BLaER1 (cell line): ENCODE data around the gene RASAL2.

Experiments
- H3K27ac ChIP-seq: shearing (Covaris generic); formaldehyde crosslinking; 2 replicates; pipeline ENCODE4 v1.8.1; 2022
- H3K27me3 ChIP-seq: shearing (Covaris generic); formaldehyde crosslinking; 2 replicates; pipeline ENCODE4 v1.8.1; 2022
- H3K36me3 ChIP-seq: shearing (Covaris generic); formaldehyde crosslinking; 2 replicates; pipeline ENCODE4 v1.8.1; 2022
- H3K4me1 ChIP-seq: shearing (Covaris generic); formaldehyde crosslinking; 2 replicates; pipeline ENCODE4 v1.8.1; 2022
- H3K4me2 ChIP-seq: shearing (Covaris generic); formaldehyde crosslinking; 2 replicates; pipeline ENCODE4 v1.8.1; 2022
- H3K4me3 ChIP-seq: shearing (Covaris generic); formaldehyde crosslinking; 2 replicates; pipeline ENCODE4 v1.8.1; 2022
- H3K9ac ChIP-seq: shearing (Covaris generic); formaldehyde crosslinking; 2 replicates; pipeline ENCODE4 v1.8.1; 2022
- H3K9me3 ChIP-seq: shearing (Covaris generic); formaldehyde crosslinking; 2 replicates; pipeline ENCODE4 v1.8.1; 2022
- H4K20me1 ChIP-seq: shearing (Covaris generic); formaldehyde crosslinking; 2 replicates; pipeline ENCODE4 v1.8.1; 2022
- Cebpa-rat ChIP-seq: shearing (Covaris generic); IDR thresholded peaks from 2 replicates; pipeline ENCODE4 v1.8.1; 2022

RASAL2 gene

DNA sequence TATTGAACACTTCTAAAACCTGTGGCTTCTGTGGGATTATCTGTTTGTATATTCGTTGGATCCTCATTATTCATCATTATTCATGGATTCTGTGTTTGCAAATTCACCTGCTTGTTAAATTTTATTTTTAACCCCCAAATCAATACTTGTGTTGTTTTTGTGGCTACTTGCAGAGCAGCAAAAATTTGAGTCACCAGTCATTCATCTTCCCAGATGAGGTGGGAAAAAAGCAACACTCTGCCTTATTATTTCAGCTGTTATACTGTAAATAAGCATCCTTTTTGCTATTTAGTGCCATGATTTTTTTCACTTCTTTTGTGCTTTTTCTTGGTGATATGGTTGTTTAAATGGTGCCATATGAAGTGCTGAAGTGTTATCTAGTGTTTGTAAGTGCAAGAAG is 56.7 kb downstream of the RASAL2 start:
- no peak overlapping the region for H3K9ac ChIP-seq
- no peaks in the 10 kb centered on the region for H4K20me1 ChIP-seq
- H3K36me3 ChIP-seq: no peaks in the 10 kb centered on the region
- H3K4me3 ChIP-seq: no peak overlapping the region
- no peak overlapping the region for H3K4me2 ChIP-seq
- no peaks in the 10 kb centered on the region for H3K27me3 ChIP-seq
- no peaks in the 10 kb centered on the region for H3K4me1 ChIP-seq
- no peak overlapping the region for H3K27ac ChIP-seq
- no peak for TF ChIP-seq Cebpa-rat
- no peaks in the 10 kb centered on the region for H3K9me3 ChIP-seq

DNA sequence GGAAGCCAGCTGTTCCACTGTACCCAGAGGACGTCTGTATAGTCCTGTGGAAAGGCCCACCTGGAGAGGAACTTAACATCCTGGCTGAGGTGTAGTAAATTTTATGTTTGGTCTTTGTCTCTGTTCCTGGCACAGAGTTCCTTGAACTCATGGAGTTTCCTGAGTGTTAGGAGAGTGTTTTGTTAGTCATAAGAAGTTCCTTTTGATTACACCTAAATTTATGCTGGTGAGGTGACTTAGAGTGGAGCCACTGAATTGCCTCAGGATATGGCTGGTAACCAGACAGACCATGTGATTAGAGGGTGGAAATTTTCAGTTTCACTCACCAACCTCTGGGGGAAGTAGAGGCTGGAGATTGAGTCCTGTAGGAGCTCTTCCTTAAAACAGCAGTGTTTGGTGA is 57.9 kb downstream of the RASAL2 start:
- H3K4me2 ChIP-seq: no peak overlapping the region
- no peaks in the 10 kb centered on the region for H3K9me3 ChIP-seq
- H3K27me3 ChIP-seq: no peaks in the 10 kb centered on the region
- no peaks in the 10 kb centered on the region for H3K36me3 ChIP-seq
- H4K20me1 ChIP-seq: no peaks in the 10 kb centered on the region
- no peaks in the 10 kb centered on the region for H3K4me1 ChIP-seq
- H3K4me3 ChIP-seq: no peak overlapping the region
- no peak overlapping the region for H3K9ac ChIP-seq
- no peak for TF ChIP-seq Cebpa-rat
- no peak overlapping the region for H3K27ac ChIP-seq

DNA sequence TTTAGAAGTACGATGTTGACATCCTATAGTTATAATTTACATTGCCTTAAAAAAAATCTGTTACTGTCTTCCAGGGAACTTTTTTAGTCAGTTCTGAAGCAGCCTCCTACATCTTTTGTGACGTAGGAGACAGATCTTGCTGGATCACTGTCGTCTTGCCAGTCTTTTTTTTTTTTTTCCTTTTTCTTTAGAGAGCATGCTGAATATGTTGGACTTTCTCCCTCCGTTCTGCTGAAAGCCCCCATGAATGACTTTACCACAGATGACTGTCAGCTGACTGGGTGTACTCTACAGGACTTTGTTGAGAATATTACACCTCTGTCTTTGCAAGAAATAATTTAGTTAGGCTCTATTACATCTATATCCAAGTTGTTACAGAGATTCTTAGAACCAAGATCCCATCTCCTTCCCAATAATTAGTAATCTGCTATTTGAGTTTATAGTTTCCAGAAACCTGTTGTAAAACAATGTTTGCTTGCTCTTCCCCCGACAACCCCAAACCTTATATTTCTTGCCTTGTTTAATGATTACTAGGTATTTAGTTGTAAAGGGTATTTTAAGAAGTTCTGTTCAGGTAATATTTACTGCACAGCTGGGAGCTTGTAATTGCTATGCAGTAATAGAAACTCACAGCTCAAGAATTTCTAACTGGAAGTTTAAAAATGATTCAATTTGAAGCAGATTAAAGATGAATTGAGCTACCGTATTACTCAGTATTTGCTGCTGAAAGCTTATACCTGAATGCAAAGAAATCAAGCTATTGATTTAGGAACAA is 61.8 kb downstream of the RASAL2 start:
- Histone ChIP-seq H3K9ac (no peak overlapping the region), H3K27me3 (no peaks in the 10 kb centered on the region), H3K27ac (no peak overlapping the region), H3K9me3 (no peaks in the 10 kb centered on the region), H3K4me3 (no peak overlapping the region), H3K4me1 (no peaks in the 10 kb centered on the region), H3K4me2 (no peak overlapping the region), H4K20me1 (no peaks in the 10 kb centered on the region), H3K36me3 (no peaks in the 10 kb centered on the region)
- TF ChIP-seq Cebpa-rat: no peak

DNA sequence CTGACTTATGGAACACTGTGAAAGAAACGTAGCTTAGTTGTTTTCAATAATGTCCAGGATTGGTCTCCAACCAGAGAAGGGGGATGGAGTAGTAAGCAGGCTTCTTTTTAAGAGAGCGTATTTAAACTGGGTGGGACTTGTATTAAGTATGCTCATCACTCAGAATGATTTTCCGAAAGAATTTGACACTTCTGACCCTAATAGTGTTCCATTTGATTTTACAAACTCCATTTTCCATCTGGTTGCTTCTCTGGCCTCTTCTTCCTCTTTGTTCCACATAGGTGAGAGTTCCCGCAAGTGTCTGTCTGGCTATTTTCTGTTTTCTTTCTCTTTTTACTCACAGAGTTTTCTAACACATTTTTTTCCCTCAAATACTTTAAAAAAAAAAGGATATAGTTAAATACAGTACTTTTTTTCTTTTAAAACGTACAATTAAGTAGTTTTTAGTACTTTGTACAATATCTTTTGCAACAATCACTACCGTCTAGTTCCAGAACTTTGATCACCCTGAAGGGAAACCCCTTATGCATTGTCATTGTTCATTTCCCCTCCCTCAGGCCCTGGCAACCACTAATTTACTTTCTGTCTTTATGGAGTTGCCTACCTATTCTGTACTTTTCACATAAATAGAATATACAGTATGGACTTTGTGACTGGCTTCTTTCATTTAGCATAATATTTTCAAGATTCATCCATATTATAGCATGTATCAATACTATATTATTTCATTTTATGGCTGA is 67.0 kb downstream of the RASAL2 start:
- H3K4me1 ChIP-seq: peaks cover 3% of the 10 kb centered on the region
- no peaks in the 10 kb centered on the region for H3K9me3 ChIP-seq
- H3K27ac ChIP-seq: no peak overlapping the region
- H3K4me2 ChIP-seq: no peak overlapping the region
- no peaks in the 10 kb centered on the region for H4K20me1 ChIP-seq
- no peak for TF ChIP-seq Cebpa-rat
- no peak overlapping the region for H3K4me3 ChIP-seq
- H3K9ac ChIP-seq: no peak overlapping the region
- no peaks in the 10 kb centered on the region for H3K27me3 ChIP-seq
- no peaks in the 10 kb centered on the region for H3K36me3 ChIP-seq

DNA sequence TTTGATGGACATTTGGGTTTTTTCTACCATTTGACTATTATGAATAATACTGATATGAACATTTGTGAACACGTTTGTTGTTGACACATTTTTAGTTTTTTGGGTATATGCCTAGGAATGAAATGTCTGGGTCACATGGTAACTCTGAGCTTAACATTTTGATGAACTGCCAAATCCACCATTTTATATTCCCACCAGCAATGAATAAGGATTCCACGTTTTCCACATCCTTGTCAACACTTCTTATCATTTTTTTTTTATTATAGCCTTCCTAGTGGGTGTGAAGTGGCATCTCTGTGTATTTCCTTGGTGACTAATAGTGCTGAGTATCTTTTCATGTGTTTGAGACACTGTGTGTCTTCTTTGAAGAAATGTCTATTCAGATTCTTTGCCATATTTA is 67.6 kb downstream of the RASAL2 start:
- H3K4me3 ChIP-seq: no peak overlapping the region
- H3K27ac ChIP-seq: no peak overlapping the region
- no peaks in the 10 kb centered on the region for H3K36me3 ChIP-seq
- H4K20me1 ChIP-seq: no peaks in the 10 kb centered on the region
- no peak overlapping the region for H3K4me2 ChIP-seq
- no peak for TF ChIP-seq Cebpa-rat
- no peaks in the 10 kb centered on the region for H3K9me3 ChIP-seq
- no peaks in the 10 kb centered on the region for H3K27me3 ChIP-seq
- H3K9ac ChIP-seq: no peak overlapping the region
- H3K4me1 ChIP-seq: peaks cover 9% of the 10 kb centered on the region

DNA sequence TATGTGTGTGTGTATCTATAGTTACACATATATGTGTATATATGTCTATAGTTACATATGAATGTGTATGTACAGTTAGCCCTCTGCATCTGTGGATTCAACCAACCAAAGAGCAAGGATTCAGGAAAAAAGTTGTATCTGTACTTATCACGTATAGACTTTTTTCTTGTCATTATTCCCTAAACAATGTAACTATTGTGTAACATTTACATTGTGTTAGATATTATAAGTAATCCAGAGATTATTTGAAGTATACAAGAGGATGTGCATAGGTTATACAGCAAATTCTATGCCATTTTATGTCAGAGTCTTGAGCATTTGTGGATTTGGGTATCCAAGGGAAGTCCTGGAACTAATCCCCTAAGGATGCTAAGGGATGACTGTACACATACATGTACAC is 71.3 kb downstream of the RASAL2 start:
- no peaks in the 10 kb centered on the region for H3K36me3 ChIP-seq
- H3K9me3 ChIP-seq: no peaks in the 10 kb centered on the region
- peaks cover 9% of the 10 kb centered on the region for H3K4me1 ChIP-seq
- no peak for TF ChIP-seq Cebpa-rat
- H3K4me3 ChIP-seq: no peak overlapping the region
- no peak overlapping the region for H3K4me2 ChIP-seq
- no peaks in the 10 kb centered on the region for H3K27me3 ChIP-seq
- no peak overlapping the region for H3K9ac ChIP-seq
- no peaks in the 10 kb centered on the region for H4K20me1 ChIP-seq
- no peak overlapping the region for H3K27ac ChIP-seq

DNA sequence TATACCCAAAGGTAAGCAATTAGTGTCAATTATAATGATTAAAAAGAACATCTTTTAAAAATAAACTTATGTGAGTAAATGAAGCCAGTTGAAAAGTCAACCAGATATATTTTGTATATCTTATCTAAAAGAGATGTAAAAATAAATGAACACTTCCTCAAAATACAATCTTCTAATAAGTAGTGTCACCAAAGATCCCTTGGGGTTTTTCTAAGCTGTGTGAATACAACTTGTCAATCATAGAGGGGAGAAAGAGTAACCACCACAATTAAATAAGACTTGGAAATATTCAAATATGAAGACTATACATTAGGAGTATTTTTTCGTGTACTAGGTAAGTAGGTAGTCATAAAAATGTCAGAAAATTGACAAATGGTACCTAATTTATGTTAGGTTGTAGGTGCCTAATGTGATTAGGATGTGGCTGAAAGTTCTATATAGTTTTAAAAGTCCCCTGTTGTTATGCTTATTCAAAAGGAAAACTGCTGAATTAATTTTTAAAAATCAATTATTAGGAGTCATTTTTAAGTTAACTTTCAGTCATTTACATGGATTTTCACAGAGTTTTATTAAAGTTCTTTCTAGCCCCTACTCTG is 72.6 kb downstream of the RASAL2 start:
- H3K27me3 ChIP-seq: no peaks in the 10 kb centered on the region
- H3K4me2 ChIP-seq: no peak overlapping the region
- no peak overlapping the region for H3K27ac ChIP-seq
- no peak for TF ChIP-seq Cebpa-rat
- peaks cover 9% of the 10 kb centered on the region for H3K4me1 ChIP-seq
- H4K20me1 ChIP-seq: no peaks in the 10 kb centered on the region
- no peaks in the 10 kb centered on the region for H3K36me3 ChIP-seq
- no peak overlapping the region for H3K9ac ChIP-seq
- H3K9me3 ChIP-seq: no peaks in the 10 kb centered on the region
- no peak overlapping the region for H3K4me3 ChIP-seq

DNA sequence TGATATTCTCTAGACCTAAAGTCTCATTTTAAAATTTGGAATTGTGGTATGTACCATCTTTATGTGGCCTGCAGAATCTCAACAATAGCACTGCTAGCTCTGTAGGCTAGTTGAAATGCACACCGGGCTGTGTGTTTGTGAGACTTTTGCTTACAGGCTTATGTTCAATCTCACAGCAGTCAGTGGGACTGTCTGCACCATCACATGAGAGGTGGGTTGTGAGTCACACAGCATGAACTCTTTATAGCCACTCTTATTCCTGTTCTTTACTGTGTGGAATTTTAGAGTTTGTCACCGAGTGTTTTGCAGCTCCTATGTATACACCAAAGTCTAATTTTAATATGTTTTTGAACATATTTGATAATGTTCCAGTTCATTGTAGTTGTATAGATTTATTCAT is 74.6 kb downstream of the RASAL2 start:
- Histone ChIP-seq H3K9me3 (no peaks in the 10 kb centered on the region), H3K4me3 (no peak overlapping the region), H3K27me3 (no peaks in the 10 kb centered on the region), H4K20me1 (no peaks in the 10 kb centered on the region), H3K4me2 (no peak overlapping the region), H3K36me3 (no peaks in the 10 kb centered on the region), H3K9ac (no peak overlapping the region), H3K27ac (no peak overlapping the region), H3K4me1 (peaks cover 9% of the 10 kb centered on the region)
- no peak for TF ChIP-seq Cebpa-rat

DNA sequence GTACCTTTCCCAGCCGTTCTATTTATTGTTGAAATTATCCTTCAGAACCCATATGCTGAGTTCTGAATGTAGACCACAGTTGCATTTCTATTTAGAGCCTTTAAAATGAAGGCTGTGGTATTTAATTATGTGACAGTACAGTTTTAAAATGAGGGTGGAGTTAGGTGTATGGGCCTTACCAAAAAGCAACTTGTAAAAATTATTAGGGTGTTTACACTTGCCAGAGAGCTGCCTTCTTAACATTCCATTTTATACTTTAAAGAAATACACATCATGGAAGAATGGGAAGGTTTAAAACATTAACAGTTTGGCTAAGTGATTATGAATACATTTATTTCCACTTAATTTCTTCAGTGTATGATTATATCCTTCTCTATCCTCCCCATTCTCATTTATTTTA is 75.7 kb downstream of the RASAL2 start:
- H3K4me3 ChIP-seq: no peak overlapping the region
- peaks cover 9% of the 10 kb centered on the region for H3K4me1 ChIP-seq
- H3K27ac ChIP-seq: no peak overlapping the region
- H3K36me3 ChIP-seq: no peaks in the 10 kb centered on the region
- no peak for TF ChIP-seq Cebpa-rat
- H3K4me2 ChIP-seq: no peak overlapping the region
- H4K20me1 ChIP-seq: no peaks in the 10 kb centered on the region
- no peaks in the 10 kb centered on the region for H3K27me3 ChIP-seq
- H3K9me3 ChIP-seq: no peaks in the 10 kb centered on the region
- no peak overlapping the region for H3K9ac ChIP-seq

DNA sequence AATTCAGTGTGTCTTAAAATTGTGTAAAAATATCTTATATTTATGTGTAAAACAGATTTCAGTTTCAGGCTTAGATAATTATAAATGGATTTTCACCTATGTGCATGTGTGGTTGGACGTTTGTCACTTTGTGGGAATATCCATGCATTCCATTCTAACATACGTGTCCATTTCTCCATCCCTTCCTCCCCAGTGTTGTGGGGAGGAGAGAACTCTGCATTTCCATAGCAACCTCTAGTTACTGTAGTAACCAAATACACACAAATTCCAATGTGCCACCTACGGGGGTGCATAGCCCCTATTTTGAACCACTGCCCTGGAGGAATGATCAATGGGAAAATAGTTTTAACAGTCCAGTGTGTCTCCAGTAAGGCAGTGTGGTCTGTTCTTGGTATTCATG is 79.0 kb downstream of the RASAL2 start:
- H3K27ac ChIP-seq: no peak overlapping the region
- TF ChIP-seq Cebpa-rat: no peak
- H3K36me3 ChIP-seq: no peaks in the 10 kb centered on the region
- no peak overlapping the region for H3K4me3 ChIP-seq
- H3K27me3 ChIP-seq: no peaks in the 10 kb centered on the region
- no peak overlapping the region for H3K9ac ChIP-seq
- no peak overlapping the region for H3K4me2 ChIP-seq
- no peaks in the 10 kb centered on the region for H3K9me3 ChIP-seq
- no peaks in the 10 kb centered on the region for H4K20me1 ChIP-seq
- H3K4me1 ChIP-seq: no peaks in the 10 kb centered on the region
